HUES6 (cell line): ENCODE results near the gene ARHGAP15.
A peak's percentile ranks its signal among the peaks of the same experiment; 100 is the strongest.

Experiments
- H3K27ac ChIP-seq: 2 replicates; pipeline ENCODE4 v1.7.0; 2013; ENCODE audit warnings: low read depth, mild to moderate bottlenecking, low read length, inconsistent platforms
- H3K27me3 ChIP-seq: 2 replicates; pipeline ENCODE4 v1.6.1; 2013; ENCODE audit warnings: low read length; ENCODE audit not compliant: control insufficient read depth, insufficient read depth
- H3K36me3 ChIP-seq: 2 replicates; pipeline ENCODE4 v1.6.1; 2013; ENCODE audit warnings: low read length; ENCODE audit not compliant: control insufficient read depth, insufficient read depth
- H3K4me1 ChIP-seq: 2 replicates; pipeline ENCODE4 v1.6.1; 2013; ENCODE audit warnings: low read length; ENCODE audit not compliant: control insufficient read depth, insufficient read depth
- H3K4me3 ChIP-seq: 2 replicates; pipeline ENCODE4 v1.5.1; 2013; ENCODE audit warnings: low read depth, low read length
- H3K9ac ChIP-seq: one replicate; pipeline ENCODE4 v1.6.1; 2013; ENCODE audit warnings: mild to moderate bottlenecking, low read length
- H3K9me3 ChIP-seq: 2 replicates; pipeline ENCODE4 v1.6.1; 2013; ENCODE audit warnings: low read depth, low read length; ENCODE audit not compliant: control insufficient read depth, insufficient read depth

Gene ARHGAP15

GRCh38 chr2:143764706-143765105 is 635.5 kb downstream of the ARHGAP15 start:
- H3K9me3 ChIP-seq, result no peaks in the 10 kb centered on the region
- no peaks in the 10 kb centered on the region for H3K27me3 ChIP-seq
- no peaks in the 10 kb centered on the region for H3K36me3 ChIP-seq
- no peak overlapping the region for H3K9ac ChIP-seq
- H3K4me3 ChIP-seq, result no peak overlapping the region
- no peak overlapping the region for H3K27ac ChIP-seq
- peaks cover 28% of the 10 kb centered on the region for H3K4me1 ChIP-seq

GRCh38 chr2:143768991-143769390 is 639.8 kb downstream of the ARHGAP15 start:
- Histone ChIP-seq H3K27ac (no peak overlapping the region), H3K36me3 (no peaks in the 10 kb centered on the region), H3K9me3 (no peaks in the 10 kb centered on the region), H3K4me1 (peaks cover 10% of the 10 kb centered on the region), H3K9ac (no peak overlapping the region), H3K27me3 (no peaks in the 10 kb centered on the region), H3K4me3 (no peak overlapping the region)

GRCh38 chr2:143771939-143772338 is 642.7 kb downstream of the ARHGAP15 start:
- Histone ChIP-seq H3K36me3 (no peaks in the 10 kb centered on the region), H3K4me3 (no peak overlapping the region), H3K4me1 (peaks cover 8% of the 10 kb centered on the region), H3K27me3 (no peaks in the 10 kb centered on the region), H3K9ac (no peak overlapping the region), H3K9me3 (no peaks in the 10 kb centered on the region), H3K27ac (no peak overlapping the region)

GRCh38 chr2:143776526-143777297 is 647.5 kb downstream of the ARHGAP15 start:
- Histone ChIP-seq H3K27me3 (no peaks in the 10 kb centered on the region), H3K9ac (no peak overlapping the region), H3K36me3 (no peaks in the 10 kb centered on the region), H3K9me3 (no peaks in the 10 kb centered on the region), H3K4me1 (peaks cover 26% of the 10 kb centered on the region), H3K4me3 (no peak overlapping the region), H3K27ac (no peak overlapping the region)

- Histone ChIP-seq H3K9ac (peak overlapping the region; percentile 55), H3K4me1 (peaks cover 26% of the 10 kb centered on the region), H3K36me3 (no peaks in the 10 kb centered on the region), H3K27ac (no peak overlapping the region; the same call in 1 of the 2 replicates), H3K9me3 (no peaks in the 10 kb centered on the region), H3K4me3 (no peak overlapping the region), H3K27me3 (no peaks in the 10 kb centered on the region)
These were observed 649.8 kb downstream of the ARHGAP15 start for GRCh38 chr2:143779021-143779420.

- Histone ChIP-seq H3K27me3 (no peaks in the 10 kb centered on the region), H3K36me3 (no peaks in the 10 kb centered on the region), H3K4me1 (0 out of 2 replicates have a peak, but pooled peaks cover 3% of the 10 kb centered on the region), H3K9me3 (no peaks in the 10 kb centered on the region), H3K4me3 (no peak overlapping the region), H3K9ac (no peak overlapping the region), H3K27ac (no peak overlapping the region)
These were observed 657.0 kb downstream of the ARHGAP15 start for GRCh38 chr2:143786026-143786765.

GRCh38 chr2:143787674-143788073 is 658.5 kb downstream of the ARHGAP15 start:
- Histone ChIP-seq H3K4me1 (no peaks in the 10 kb centered on the region), H3K9ac (no peak overlapping the region), H3K4me3 (no peak overlapping the region), H3K9me3 (no peaks in the 10 kb centered on the region), H3K36me3 (no peaks in the 10 kb centered on the region), H3K27me3 (no peaks in the 10 kb centered on the region), H3K27ac (no peak overlapping the region)

GRCh38 chr2:143792602-143793001 is 663.4 kb downstream of the ARHGAP15 start:
- H3K9me3 ChIP-seq, result no peaks in the 10 kb centered on the region
- H3K27ac ChIP-seq, result no peak overlapping the region
- H3K36me3 ChIP-seq, result no peaks in the 10 kb centered on the region
- H3K9ac ChIP-seq, result no peak overlapping the region
- H3K27me3 ChIP-seq, result no peaks in the 10 kb centered on the region
- H3K4me1 ChIP-seq, result no peaks in the 10 kb centered on the region
- H3K4me3 ChIP-seq, result no peak overlapping the region

GRCh38 chr2:143793381-143793780 is 664.2 kb downstream of the ARHGAP15 start:
- no peaks in the 10 kb centered on the region for H3K9me3 ChIP-seq
- H3K4me1 ChIP-seq, result no peaks in the 10 kb centered on the region
- H3K27me3 ChIP-seq, result no peaks in the 10 kb centered on the region
- no peak overlapping the region for H3K27ac ChIP-seq
- H3K9ac ChIP-seq, result no peak overlapping the region
- no peaks in the 10 kb centered on the region for H3K36me3 ChIP-seq
- no peak overlapping the region for H3K4me3 ChIP-seq

GRCh38 chr2:143796051-143796450 is 666.8 kb downstream of the ARHGAP15 start:
- no peaks in the 10 kb centered on the region for H3K36me3 ChIP-seq
- H3K27me3 ChIP-seq, result no peaks in the 10 kb centered on the region
- no peak overlapping the region for H3K4me3 ChIP-seq
- H3K27ac ChIP-seq, result no peak overlapping the region
- no peaks in the 10 kb centered on the region for H3K4me1 ChIP-seq
- no peak overlapping the region for H3K9ac ChIP-seq
- H3K9me3 ChIP-seq, result no peaks in the 10 kb centered on the region

- Histone ChIP-seq H3K27me3 (no peaks in the 10 kb centered on the region), H3K9me3 (no peaks in the 10 kb centered on the region; the same call in 1 of the 2 replicates), H3K4me1 (peaks cover 2% of the 10 kb centered on the region; the same call in 1 of the 2 replicates), H3K9ac (no peak overlapping the region), H3K27ac (no peak overlapping the region), H3K4me3 (no peak overlapping the region), H3K36me3 (no peaks in the 10 kb centered on the region)
These were observed 672.3 kb downstream of the ARHGAP15 start for GRCh38 chr2:143801561-143801960.
